Stimulated activated CD4-positive, alpha-beta T cell treated with anti-CD3 and anti-CD28 coated beads, Interleukin-12 subunit alpha, Interleukin-12 subunit beta, amount 100 ng/mL, for 4 hours (primary cell): ENCODE measurements around the gene C17orf107.

ENCODE experiments used
- DNase-seq: peaks from one replicate; pipeline ENCODE4 v3.0.0-alpha.2; 2020

The C17orf107 gene

DNA sequence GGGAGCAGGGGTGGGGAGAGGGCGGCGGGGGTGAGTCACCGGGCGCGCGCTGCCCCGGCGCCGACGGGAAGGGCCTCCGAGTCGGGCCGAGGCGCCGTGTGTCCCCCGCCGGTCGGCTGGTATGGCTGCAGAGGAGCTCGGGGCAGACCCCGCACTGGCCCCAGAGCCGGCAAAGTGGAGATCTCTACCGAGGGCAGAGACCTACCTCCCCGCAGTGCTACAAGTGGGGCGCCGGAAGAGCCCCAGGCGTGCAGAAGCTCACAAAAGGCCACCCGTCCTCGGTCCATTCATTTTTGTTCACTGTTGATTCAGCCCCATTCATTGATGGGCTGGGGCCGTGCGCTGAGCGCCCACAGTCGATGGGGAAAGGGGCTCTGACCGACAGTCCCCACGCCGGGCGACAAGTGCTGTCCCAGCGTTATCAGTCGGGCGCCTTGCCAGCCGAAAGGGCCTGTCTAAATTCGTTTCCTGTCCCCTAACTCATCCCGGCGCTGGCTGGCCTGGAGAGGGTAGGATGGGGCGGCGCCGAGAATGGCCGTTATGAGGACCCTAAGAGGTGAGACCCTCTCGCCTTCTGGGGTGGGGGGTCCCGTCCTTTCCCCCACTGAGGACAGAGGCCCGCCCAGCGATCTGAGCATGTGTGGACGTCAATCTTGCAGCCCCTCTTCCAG, 50.9 kb downstream of the C17orf107 start:
- no peak for DNase-seq

GRCh38 chr17:4950746-4951204, 51.4 kb downstream of the C17orf107 start, which contains the start of gene ENO3:
Gene ENO3 (plus strand): TSS chr17:4951119. CDS start chr17:4951830, 711 bp downstream.
- DNase-seq, result no peak

DNA sequence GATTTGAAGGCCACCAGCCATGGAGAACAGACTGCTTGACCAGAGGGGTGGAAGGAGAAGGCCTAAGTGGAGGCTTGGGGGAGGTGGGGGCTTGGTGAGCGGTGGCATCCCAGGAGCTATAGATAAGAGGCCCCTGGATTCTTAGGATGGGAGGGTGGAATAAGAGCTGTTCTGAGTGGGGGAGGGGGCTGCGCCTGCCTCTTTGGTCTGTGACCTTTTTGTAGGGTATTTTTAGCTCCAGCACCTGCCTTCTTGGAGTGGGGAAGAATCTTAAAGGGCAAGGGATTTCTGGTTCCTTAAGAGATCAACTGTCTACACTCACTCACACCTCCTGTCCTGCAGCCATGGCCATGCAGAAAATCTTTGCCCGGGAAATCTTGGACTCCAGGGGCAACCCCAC, 52.1 kb downstream of the C17orf107 start:
- DNase-seq, result no peak
